Stimulated activated CD8-positive, alpha-beta memory T cell treated with anti-CD3 and anti-CD28 coated beads, Interleukin-7, amount 100 ng/mL, for 24 hours (primary cell): ENCODE measurements around the gene LRRC3.
A peak's percentile ranks its signal among the peaks of the same experiment; 100 is the strongest.
"Not testable (repeated sequence)": the region's sequence is repeated elsewhere in the genome, so short reads cannot be mapped to it uniquely, and the experiment has no call there.

Source experiments
- DNase-seq: peaks from one replicate; pipeline ENCODE4 v3.0.0-alpha.2; 2020; ENCODE audit warnings: low read depth

The LRRC3 gene

GRCh38 chr21:44497703-44498126 is 42.4 kb downstream of the LRRC3 start:
- no peak for DNase-seq

DNA sequence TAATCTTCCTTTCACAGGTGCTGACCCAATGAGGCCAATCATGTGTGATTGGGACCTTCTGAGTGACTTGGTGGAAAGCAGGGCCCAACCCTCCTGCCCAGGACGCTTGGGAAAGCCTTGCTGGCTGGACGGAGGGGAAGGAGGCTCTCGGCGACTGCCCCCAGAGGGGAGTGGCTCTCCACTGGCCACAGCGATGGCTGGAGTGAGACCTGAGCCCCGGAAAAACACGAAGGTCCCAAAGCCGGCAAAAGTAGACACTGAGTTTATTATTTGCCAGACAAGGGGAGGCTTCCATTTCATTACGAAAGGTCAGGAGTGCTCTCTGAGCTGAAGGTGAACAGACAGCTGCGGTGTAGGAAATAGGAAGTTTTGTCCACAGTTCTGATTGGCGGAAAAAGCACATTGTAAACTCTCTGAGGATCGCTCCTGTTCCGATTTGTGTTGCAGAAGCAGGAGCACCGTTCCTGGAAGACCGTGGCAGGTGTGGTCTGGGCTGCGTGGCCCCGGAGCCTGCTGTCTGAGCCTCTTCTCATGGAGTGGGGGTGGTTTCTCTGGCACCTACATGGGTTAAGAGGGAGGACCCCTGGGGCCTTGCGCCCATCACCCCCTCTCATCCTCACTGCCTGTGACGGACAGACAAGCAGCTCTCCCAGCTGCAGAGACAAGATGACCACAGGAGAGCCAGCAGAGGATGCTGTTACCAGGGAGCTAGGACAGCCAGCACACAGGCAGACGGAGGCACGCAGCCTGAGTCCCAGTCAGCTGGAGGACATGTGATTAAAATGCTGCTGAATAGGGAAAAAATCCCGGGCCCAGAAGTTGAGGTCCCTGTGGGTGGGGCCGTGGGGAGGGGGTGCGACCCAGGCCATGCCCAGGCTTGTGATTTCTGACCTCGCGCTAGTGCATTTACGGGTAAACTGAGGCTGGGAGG is 43.2 kb downstream of the LRRC3 start:
- DNase-seq, result no peak

GRCh38 chr21:44499211-44499560 is 43.9 kb downstream of the LRRC3 start:
- DNase-seq, result no peak

DNA sequence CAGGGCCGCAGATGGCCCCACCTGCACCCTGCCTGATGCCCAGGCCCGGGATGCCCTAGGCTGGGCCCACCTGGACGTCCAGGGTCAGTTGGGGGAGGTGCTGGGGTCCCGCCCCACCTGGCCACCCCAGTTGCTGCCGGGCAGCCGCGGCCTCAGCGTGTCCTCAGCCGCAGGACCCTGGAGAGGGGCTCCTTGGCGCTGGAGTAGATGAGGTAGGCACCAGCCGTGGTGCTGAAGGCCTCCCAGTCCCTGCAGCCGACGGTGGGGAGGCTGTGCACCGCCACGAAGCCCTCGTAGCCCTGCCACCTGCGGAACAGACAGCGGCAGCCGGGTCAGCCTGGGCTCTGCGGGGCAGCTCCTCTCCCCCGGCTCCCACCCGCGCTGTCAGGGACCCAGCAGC is 44.3 kb downstream of the LRRC3 start:
- DNase-seq, result no peak

GRCh38 chr21:44500111-44500510 is 44.8 kb downstream of the LRRC3 start:
- DNase-seq, result no peak

- no peak for DNase-seq
These were observed 47.1 kb downstream of the LRRC3 start for GRCh38 chr21:44502171-44502958.

- DNase-seq, result not testable (repeated sequence)
These were observed 47.9 kb downstream of the LRRC3 start for GRCh38 chr21:44503006-44503889.

GRCh38 chr21:44503901-44504399 is 48.6 kb downstream of the LRRC3 start:
- DNase-seq, result no peak

DNA sequence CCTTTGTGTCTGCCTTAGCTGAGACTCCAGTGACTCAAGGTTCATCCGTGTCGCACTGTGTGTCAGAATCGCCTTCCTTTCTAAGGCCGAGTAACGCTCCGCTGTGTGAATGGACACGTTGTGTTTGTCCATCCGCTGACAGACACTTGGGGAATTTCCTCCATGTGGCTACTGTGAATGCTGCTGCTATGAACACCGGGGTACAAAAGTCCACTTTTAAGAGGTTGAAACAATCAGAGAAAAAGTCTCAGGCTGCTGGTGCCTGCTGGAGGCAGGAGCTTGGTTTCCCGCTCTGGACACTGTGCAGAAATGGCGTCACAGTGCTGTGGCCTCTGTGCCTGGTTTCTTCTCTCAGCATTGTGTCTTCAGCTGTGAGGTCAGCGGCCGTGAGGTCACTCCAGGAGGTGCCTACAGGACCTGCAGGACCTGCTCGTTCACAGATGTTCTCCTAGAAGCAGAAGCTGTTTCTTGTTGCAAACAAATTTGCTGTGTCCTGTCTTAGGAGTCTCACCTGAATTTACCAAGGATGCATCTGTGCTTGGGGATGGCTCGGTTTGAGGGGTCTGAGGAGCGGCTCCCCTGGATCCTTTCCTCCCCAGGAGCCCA is 50.5 kb downstream of the LRRC3 start:
- no peak for DNase-seq

DNA sequence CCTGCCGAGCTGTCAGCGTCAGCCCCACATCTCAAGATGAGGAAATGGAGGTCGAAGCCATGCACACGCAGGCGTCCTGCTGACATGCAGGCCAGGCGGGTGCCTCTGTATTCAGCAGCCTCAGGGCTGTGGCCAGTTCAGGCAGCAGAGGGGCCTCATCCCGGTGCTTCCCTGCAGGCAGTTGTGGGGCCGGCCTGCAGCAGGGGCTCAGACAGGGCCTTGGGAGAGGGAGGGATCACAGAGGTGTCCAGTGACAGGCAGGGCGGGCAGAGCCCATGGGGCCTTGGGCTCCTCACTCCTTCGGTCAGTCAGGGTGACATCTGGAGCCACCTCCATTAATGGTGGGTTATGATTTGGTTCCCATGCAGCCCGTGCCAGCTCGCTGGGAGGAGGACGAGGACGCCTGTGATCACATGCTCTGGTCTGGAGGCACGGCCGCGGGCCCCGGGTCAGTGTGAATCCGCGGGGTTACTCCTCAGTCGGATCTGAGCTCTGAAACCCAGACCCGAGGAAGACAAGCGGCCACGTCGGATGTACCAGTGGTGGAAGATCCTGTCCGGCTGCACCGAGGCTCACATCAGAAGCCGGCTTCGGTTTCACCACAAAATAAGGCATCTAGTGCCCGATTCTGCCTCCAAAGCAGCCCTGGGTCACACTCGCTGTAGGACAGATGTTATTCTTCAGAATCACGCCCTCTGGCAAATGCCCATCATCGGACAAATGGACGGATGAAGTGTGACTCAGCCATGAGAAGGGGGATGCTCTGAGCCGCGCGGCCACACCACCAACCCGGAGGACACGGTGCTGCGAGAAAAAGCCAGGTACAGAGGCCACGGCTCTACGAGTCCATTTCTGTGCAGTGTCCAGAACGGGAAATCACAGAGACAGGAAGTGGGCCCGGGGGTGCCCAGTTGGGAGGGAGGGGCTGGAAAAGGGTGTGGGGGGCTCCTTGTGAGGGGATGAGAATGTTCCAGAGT is 51.3 kb downstream of the LRRC3 start:
- no peak for DNase-seq

- no peak for DNase-seq
These were observed 52.5 kb downstream of the LRRC3 start for GRCh38 chr21:44507673-44508425.

DNA sequence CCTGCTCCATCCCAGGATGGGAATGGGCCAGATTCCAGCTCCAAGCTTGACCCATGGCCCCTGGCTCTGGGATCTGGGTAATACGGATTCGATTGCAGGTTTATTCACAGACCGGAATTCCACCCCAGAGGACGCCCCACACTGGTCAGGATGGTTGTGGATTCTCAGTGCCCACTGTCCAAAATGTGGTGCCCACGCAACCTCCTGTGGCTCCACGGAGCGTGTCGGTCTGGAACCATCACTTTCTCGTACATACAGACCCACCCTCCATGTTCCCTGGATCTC is 53.1 kb downstream of the LRRC3 start:
- no peak for DNase-seq

GRCh38 chr21:44508711-44509445 is 53.6 kb downstream of the LRRC3 start:
- DNase-seq, result no peak

GRCh38 chr21:44509539-44509938 is 54.2 kb downstream of the LRRC3 start:
- no peak for DNase-seq

DNA sequence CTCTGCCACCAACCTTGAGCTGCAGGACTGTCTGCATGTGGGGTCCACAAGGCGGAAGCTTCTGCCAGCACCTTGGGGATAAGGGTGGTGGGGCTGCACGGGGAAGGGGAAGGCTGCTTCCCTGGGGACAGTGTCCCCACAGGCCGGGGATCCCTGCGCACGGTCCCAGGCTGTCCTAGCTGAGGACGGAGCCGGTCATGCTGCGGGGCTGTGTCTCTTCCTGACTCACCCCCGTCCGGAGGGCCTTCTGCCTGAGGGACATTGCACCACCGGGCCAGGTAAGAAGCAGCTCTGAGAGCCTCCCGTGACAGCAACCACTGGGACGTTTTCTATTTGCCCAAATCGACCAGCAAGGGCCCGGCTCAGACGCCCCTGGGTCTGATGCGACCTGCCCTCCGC is 54.8 kb downstream of the LRRC3 start:
- DNase-seq, result no peak

DNA sequence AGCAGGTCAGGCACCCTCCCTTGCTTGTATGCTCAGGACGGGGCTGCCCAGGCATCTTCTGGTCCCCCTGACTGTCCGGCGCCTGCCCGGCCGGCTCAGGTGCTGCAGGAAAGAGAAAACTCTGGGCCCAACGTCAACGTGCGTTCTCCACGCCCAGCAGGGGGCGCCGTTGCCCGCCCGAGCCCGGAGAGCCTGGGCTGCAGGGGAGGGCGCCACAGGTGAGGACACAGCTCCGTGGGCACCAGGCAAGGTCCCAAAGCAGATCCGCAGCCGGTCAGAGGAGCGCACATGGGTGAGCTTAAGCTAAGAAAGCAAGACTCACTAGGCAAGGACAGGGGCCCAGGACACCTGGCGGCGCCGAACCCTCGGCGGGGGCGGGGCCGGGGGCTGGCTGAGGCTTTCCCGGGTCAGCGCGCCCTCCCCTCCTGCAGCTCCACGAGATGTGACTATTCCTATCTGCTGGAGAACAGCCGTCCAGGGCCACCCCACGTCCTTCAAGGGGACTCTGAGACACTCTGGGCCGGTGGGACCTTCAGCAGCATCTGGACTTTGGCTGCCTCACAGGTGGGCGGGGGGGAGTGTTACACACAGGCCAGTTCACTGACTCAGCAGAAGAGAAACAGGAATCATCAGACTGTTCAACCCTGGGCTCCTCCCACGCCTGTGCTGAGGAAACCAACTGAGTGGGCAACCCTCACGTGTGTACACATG is 55.4 kb downstream of the LRRC3 start:
- DNase-seq, result peak; percentile 46

DNA sequence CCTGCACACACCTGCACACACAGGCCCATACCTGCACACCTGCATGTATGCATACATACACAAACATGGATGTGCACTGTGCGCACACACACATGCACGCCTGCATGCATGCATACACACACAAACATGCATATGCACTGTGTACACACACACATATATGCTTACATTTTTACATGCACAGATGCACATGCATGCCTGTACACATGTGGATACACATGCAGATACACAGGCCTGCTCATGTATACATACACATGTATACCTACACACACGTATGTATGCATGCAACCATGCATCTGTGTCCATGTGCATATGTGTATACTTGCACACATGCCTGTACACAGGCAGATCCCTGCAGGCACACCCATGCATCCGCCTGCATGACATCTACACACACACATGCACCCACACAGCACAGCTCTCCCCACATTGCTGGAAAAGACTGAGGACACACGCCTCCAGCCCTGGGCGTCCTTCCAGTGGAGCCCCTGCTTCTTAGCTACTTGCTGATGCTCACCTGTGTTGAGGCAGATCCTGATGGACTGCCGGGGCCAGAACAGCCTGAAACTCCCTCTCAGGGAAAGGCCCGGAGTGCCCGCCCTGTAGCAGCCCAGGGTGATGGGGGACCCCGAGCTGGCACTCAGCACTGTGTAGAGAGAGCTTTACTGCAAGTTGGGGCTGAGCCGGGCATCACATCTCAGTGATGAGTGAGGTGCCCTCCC is 56.1 kb downstream of the LRRC3 start:
- DNase-seq, result no peak
